ENCODE data around the gene LY6G5C. TPM values are rescaled to one million over a fixed set of nuclear protein-coding genes. Genes with fewer than 3 reads are reported as not detected.

Gene LY6G5C
- total and polyA plus RNA-seq, 2 of the 13 experiments (the other 11 are each of a cell fraction or from before 2014, with no cell fraction given): 0.33 to 0.55 TPM

DNA sequence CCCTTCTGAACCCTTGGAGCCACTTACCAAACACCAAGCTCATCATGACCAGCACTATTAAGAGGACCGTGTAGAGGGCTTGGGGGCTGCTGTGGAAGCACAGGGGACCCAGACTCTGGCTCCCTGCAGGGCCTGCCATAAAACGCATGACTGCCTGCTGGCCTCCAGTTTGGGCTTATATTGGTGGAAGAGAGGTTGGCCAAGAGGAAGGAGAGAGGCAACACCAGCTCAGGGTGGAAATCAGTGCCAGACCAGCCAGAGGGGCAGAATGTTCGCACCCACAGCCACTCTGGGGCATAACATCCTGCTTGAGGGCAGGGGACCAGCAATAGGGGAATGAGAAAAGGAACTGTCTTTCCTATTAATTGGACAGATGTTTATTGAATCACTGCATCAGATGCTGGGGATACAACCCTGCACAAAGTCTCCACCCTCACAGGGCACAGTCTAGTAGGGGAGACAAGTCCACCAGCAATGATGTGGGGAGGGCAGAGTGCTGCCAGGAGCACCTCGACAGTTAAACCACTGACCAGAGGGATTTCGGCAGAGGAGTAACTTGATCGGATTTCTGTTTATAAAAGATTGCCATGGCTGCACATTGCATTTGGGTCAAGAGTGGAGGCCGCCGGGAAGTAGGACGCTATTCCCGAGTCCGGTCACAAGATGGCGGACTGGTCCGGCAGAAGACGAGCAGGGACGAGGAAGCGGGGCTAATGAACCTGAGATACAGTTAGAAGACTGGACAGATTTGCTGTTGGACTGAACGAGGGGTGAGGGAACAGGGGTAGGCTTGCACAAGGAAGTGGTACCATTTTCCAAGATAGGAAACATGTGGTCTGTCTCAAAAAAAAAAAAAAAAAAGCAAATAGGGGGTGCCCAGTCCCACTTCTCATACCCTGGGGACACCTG is at the start of gene LY6G5C (continued):
- TF ChIP-seq, protein P1, sequence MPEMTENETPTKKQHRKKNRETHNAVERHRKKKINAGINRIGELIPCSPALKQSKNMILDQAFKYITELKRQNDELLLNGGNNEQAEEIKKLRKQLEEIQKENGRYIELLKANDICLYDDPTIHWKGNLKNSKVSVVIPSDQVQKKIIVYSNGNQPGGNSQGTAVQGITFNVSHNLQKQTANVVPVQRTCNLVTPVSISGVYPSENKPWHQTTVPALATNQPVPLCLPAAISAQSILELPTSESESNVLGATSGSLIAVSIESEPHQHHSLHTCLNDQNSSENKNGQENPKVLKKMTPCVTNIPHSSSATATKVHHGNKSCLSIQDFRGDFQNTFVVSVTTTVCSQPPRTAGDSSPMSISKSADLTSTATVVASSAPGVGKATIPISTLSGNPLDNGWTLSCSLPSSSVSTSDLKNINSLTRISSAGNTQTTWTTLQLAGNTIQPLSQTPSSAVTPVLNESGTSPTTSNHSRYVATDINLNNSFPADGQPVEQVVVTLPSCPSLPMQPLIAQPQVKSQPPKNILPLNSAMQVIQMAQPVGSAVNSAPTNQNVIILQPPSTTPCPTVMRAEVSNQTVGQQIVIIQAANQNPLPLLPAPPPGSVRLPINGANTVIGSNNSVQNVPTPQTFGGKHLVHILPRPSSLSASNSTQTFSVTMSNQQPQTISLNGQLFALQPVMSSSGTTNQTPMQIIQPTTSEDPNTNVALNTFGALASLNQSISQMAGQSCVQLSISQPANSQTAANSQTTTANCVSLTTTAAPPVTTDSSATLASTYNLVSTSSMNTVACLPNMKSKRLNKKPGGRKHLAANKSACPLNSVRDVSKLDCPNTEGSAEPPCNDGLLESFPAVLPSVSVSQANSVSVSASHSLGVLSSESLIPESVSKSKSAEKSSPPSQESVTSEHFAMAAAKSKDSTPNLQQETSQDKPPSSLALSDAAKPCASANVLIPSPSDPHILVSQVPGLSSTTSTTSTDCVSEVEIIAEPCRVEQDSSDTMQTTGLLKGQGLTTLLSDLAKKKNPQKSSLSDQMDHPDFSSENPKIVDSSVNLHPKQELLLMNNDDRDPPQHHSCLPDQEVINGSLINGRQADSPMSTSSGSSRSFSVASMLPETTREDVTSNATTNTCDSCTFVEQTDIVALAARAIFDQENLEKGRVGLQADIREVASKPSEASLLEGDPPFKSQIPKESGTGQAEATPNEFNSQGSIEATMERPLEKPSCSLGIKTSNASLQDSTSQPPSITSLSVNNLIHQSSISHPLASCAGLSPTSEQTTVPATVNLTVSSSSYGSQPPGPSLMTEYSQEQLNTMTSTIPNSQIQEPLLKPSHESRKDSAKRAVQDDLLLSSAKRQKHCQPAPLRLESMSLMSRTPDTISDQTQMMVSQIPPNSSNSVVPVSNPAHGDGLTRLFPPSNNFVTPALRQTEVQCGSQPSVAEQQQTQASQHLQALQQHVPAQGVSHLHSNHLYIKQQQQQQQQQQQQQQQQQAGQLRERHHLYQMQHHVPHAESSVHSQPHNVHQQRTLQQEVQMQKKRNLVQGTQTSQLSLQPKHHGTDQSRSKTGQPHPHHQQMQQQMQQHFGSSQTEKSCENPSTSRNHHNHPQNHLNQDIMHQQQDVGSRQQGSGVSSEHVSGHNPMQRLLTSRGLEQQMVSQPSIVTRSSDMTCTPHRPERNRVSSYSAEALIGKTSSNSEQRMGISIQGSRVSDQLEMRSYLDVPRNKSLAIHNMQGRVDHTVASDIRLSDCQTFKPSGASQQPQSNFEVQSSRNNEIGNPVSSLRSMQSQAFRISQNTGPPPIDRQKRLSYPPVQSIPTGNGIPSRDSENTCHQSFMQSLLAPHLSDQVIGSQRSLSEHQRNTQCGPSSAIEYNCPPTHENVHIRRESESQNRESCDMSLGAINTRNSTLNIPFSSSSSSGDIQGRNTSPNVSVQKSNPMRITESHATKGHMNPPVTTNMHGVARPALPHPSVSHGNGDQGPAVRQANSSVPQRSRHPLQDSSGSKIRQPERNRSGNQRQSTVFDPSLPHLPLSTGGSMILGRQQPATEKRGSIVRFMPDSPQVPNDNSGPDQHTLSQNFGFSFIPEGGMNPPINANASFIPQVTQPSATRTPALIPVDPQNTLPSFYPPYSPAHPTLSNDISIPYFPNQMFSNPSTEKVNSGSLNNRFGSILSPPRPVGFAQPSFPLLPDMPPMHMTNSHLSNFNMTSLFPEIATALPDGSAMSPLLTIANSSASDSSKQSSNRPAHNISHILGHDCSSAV (CRISPR knock-in tag; IDR thresholded peaks at IDR 0.05; ENCODE audit: borderline replicate concordance): no peak
- TF ChIP-seq E2F1 (CRISPR knock-in tag; IDR thresholded peaks at IDR 0.05): no peak
- no peak for TF ChIP-seq BATF2 (CRISPR knock-in tag; IDR thresholded peaks at IDR 0.05)
- TF ChIP-seq RFX1 (IDR thresholded peaks at IDR 0.05): peak; percentile 46; the same call in 1 of the 2 replicates
- no peak for TF ChIP-seq NCOA1 (CRISPR knock-in tag; IDR thresholded peaks at IDR 0.05)
- TF ChIP-seq SIX4 (CRISPR knock-in tag; IDR thresholded peaks at IDR 0.05): no peak
- no peak for TF ChIP-seq SOX13 (IDR thresholded peaks at IDR 0.05)
- TF ChIP-seq SOX13 (CRISPR knock-in tag; conservative IDR thresholded peaks at IDR 0.05 in 1 of 2, IDR thresholded peaks at IDR 0.05 in 1 of 2): no peak
- TF ChIP-seq KAT8 (CRISPR knock-in tag; IDR thresholded peaks at IDR 0.05): peak; percentile 58; the same call in 1 of the 2 replicates
- no peak for TF ChIP-seq NR2C2 (CRISPR knock-in tag; IDR thresholded peaks at IDR 0.05; ENCODE audit: borderline replicate concordance)
- TF ChIP-seq BORCS8-MEF2B (CRISPR knock-in tag; IDR thresholded peaks at IDR 0.05): peak; percentile 53; the same call in 1 of the 2 replicates
- peak; percentile 40; the same call in 1 of the 2 replicates for TF ChIP-seq ZMYM3 (CRISPR knock-in tag; IDR thresholded peaks at IDR 0.05)
- TF ChIP-seq ZNF260 (CRISPR knock-in tag; IDR thresholded peaks at IDR 0.05; ENCODE audit: borderline replicate concordance, low read depth): no peak
- no peak for TF ChIP-seq FOSL1 (CRISPR knock-in tag; IDR thresholded peaks at IDR 0.05; ENCODE audit: borderline replicate concordance)
- 0 out of 2 replicates have a peak, but pooled peaks have one; percentile 24 for TF ChIP-seq ZKSCAN1 (IDR thresholded peaks at IDR 0.05; ENCODE audit: low read length)
- no peak for TF ChIP-seq ZNF354B (CRISPR knock-in tag; IDR thresholded peaks at IDR 0.05)
- no peak for TF ChIP-seq CENPX (CRISPR knock-in tag; IDR thresholded peaks at IDR 0.05)
- TF ChIP-seq ZNF839 (CRISPR knock-in tag; IDR thresholded peaks at IDR 0.05; ENCODE audit: borderline replicate concordance): no peak
- no peak for TF ChIP-seq ZNF468 (CRISPR knock-in tag; IDR thresholded peaks at IDR 0.05)
- no peak for TF ChIP-seq ZFP37 (CRISPR knock-in tag; IDR thresholded peaks at IDR 0.05; ENCODE audit: borderline replicate concordance)
